ENCODE results near the gene STK40. TPM values are rescaled to one million over a fixed set of nuclear protein-coding genes. Genes with fewer than 3 reads are reported as not detected.

STK40 gene
- total and polyA plus RNA-seq, 9 of the 15 experiments (the other 6 are each of a cell fraction or from before 2014, with no cell fraction given) = 0.69 to 94.3 (median 39.1) TPM

- TF ChIP-seq MXI1 (IDR thresholded peaks at IDR 0.05; ENCODE audit: low read depth, low read length) (no peak), ZNF316 (IDR thresholded peaks at IDR 0.05) (peak; percentile 91), ARNT (IDR thresholded peaks at IDR 0.05) (peak; percentile 27 to 90; a peak in 3 of 4 replicates), CC2D1A (IDR thresholded peaks at IDR 0.05) (0 out of 2 replicates have a peak, but pooled peaks have one; percentile 43), ZNF197 (CRISPR knock-in tag; IDR thresholded peaks at IDR 0.05; ENCODE audit: low read depth) (peak; percentile 89; the same call in 1 of the 2 replicates), OTX1 (CRISPR knock-in tag; IDR thresholded peaks at IDR 0.05) (peak; percentile 86), NFRKB (IDR thresholded peaks at IDR 0.05; ENCODE audit: low read depth) (peak; percentile 99), CBFB (CRISPR knock-in tag; IDR thresholded peaks at IDR 0.05) (no peak; the same call in 1 of the 2 replicates), CBX8 (IDR thresholded peaks at IDR 0.05; ENCODE audit: borderline replicate concordance, extremely low read depth, low read depth, low read length, poor library complexity, severe bottlenecking) (no peak), PHB2 (IDR thresholded peaks at IDR 0.05; ENCODE audit: low read depth) (no peak), SRSF7 (optimal IDR thresholded peaks at IDR 0.05; ENCODE audit: low read depth, low read length) (no peak), CREM (IDR thresholded peaks at IDR 0.05; ENCODE audit: low read depth) (peak; percentile 79), ARID3B (CRISPR knock-in tag; IDR thresholded peaks at IDR 0.05; ENCODE audit: borderline replicate concordance) (0 out of 2 replicates have a peak, but pooled peaks have one; percentile 43), EGR1 (conservative IDR thresholded peaks at IDR 0.05) (no peak), ZNF561 (CRISPR knock-in tag; conservative IDR thresholded peaks at IDR 0.05) (peak; percentile 78; the same call in 1 of the 2 replicates), ZNF449 (CRISPR knock-in tag; IDR thresholded peaks at IDR 0.05) (peak; percentile 92), ZNF184 (CRISPR knock-in tag; IDR thresholded peaks at IDR 0.05) (no peak), PTBP1 (IDR thresholded peaks at IDR 0.05; ENCODE audit: low read depth, low read length) (peak; percentile 43; the same call in 1 of the 2 replicates), BACH1 (tag; IDR thresholded peaks at IDR 0.05) (peak; percentile 92), CREBBP (IDR thresholded peaks at IDR 0.05; ENCODE audit: low read depth, low read length) (no peak), BRF1 (IDR thresholded peaks at IDR 0.05; ENCODE audit: borderline replicate concordance, extremely low read depth, insufficient read length) (no peak), JUND (IDR thresholded peaks at IDR 0.05; ENCODE audit: borderline replicate concordance, low read depth, low read length) (peak; percentile 100), JUND (tag; IDR thresholded peaks at IDR 0.05; ENCODE audit: borderline replicate concordance, low read depth, low read length) (peak; percentile 100)
- TF ChIP-seq, protein P1, sequence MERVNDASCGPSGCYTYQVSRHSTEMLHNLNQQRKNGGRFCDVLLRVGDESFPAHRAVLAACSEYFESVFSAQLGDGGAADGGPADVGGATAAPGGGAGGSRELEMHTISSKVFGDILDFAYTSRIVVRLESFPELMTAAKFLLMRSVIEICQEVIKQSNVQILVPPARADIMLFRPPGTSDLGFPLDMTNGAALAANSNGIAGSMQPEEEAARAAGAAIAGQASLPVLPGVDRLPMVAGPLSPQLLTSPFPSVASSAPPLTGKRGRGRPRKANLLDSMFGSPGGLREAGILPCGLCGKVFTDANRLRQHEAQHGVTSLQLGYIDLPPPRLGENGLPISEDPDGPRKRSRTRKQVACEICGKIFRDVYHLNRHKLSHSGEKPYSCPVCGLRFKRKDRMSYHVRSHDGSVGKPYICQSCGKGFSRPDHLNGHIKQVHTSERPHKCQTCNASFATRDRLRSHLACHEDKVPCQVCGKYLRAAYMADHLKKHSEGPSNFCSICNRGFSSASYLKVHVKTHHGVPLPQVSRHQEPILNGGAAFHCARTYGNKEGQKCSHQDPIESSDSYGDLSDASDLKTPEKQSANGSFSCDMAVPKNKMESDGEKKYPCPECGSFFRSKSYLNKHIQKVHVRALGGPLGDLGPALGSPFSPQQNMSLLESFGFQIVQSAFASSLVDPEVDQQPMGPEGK (CRISPR knock-in tag; IDR thresholded peaks at IDR 0.05; ENCODE audit: borderline replicate concordance) = peak; percentile 85; the same call in 1 of the 2 replicates
Measured at GRCh38 chr1:36386265-36387140, 779 bp upstream of the STK40 start (continued).
